GM08714 (cell line): ENCODE results near the gene RNF208.

Source experiments
- H3K4me3 ChIP-seq: fragments of 200-500 bp; sonication (Bioruptor generic); 2 replicates; pipeline ENCODE4 v1.5.1; 2014; ENCODE audit warnings: mild to moderate bottlenecking, low read length, inconsistent platforms
- ZNF274 ChIP-seq: IDR thresholded peaks from 2 replicates; pipeline ENCODE4 v1.6.1; 2012; ENCODE audit warnings: mild to moderate bottlenecking, low read depth, low read length

Gene RNF208

GRCh38 chr9:137256856-137257255 is 34.8 kb upstream of the RNF208 start:
- no peak overlapping the region for H3K4me3 ChIP-seq

GRCh38 chr9:137256362-137256761 is 34.3 kb upstream of the RNF208 start:
- no peak for TF ChIP-seq ZNF274
- peak overlapping the region; percentile 80; the same call in 1 of the 2 replicates for H3K4me3 ChIP-seq

More at GRCh38 chr9:137256856-137257255, 34.8 kb upstream of the RNF208 start:
- no peak for TF ChIP-seq ZNF274

- peak overlapping the region; percentile 80 for H3K4me3 ChIP-seq
- TF ChIP-seq ZNF274, result no peak
Measured at GRCh38 chr9:137255448-137256114, 33.5 kb upstream of the RNF208 start.

- peak within 1 kb of the TSS; percentile 80 for H3K4me3 ChIP-seq
- TF ChIP-seq ZNF274, result no peak
Measured at GRCh38 chr9:137254624-137255447, 32.8 kb upstream of the RNF208 start, which contains the start of gene NELFB. TSS of gene NELFB (plus strand) at chr9:137255327.

- H3K4me3 ChIP-seq, result peak overlapping the region; percentile 80; the same call in 1 of the 2 replicates
- TF ChIP-seq ZNF274, result no peak
Measured at GRCh38 chr9:137253717-137254623, 31.9 kb upstream of the RNF208 start.

GRCh38 chr9:137252555-137253506 is 30.8 kb upstream of the RNF208 start:
- H3K4me3 ChIP-seq, result no peak overlapping the region
- no peak for TF ChIP-seq ZNF274

- TF ChIP-seq ZNF274, result no peak
- no peak overlapping the region for H3K4me3 ChIP-seq
Measured at GRCh38 chr9:137251490-137252268, 29.6 kb upstream of the RNF208 start.

GRCh38 chr9:137251194-137251461 is 29.1 kb upstream of the RNF208 start, which contains the start of gene STPG3:
TSS of gene STPG3 (plus strand) at chr9:137251286. CDS start at chr9:137251287, 1 bp downstream.
- TF ChIP-seq ZNF274, result no peak
- H3K4me3 ChIP-seq, result no peak within 1 kb of the TSS

GRCh38 chr9:137250329-137251193 is 28.5 kb upstream of the RNF208 start:
- no peak for TF ChIP-seq ZNF274
- no peak overlapping the region for H3K4me3 ChIP-seq

GRCh38 chr9:137247916-137248175 is 25.8 kb upstream of the RNF208 start:
- TF ChIP-seq ZNF274, result no peak
- H3K4me3 ChIP-seq, result no peak overlapping the region

GRCh38 chr9:137247135-137247915 is 25.3 kb upstream of the RNF208 start:
- no peak overlapping the region for H3K4me3 ChIP-seq
- TF ChIP-seq ZNF274, result no peak
